PC-9 (cell line): Measurements from ENCODE around the gene DLD. TPM values are rescaled to one million over a fixed set of nuclear protein-coding genes. Genes with fewer than 3 reads are reported as not detected.

Source experiments
- BruUV-seq: library from RNA; stranded (reverse); fragments of 400-500 nt; replicated peaks from 2 replicates; lab custom pipeline; 2021; lab: Mats Ljungman, UMichigan
- CTCF ChIA-PET: fragments of 300-600 bp; sonication (Branson Sonifier 250); formaldehyde crosslinking; loops from one replicate; lab custom pipeline; 2022; ENCODE audit warnings: antibody characterized with exemption; lab: Charles Lee
- POLR2A ChIA-PET: fragments of 300-600 bp; sonication (Branson Sonifier 250); formaldehyde crosslinking; loops from one replicate; lab custom pipeline; 2022; ENCODE audit warnings: antibody characterized with exemption; ENCODE audit not compliant: unreplicated experiment; lab: Charles Lee
- DNase-seq, 2 experiments: peaks; one replicate each; pipeline versions ENCODE4 v3.0.0 to v3.0.0-alpha.2; 2015 to 2022; ENCODE audit warnings: mixed read lengths in 1 of 2
- H2AFZ ChIP-seq: fragments of 200-600 bp; sonication (generic); 2 replicates; pipeline ENCODE4 v1.8.1; 2017; ENCODE audit warnings: antibody characterized with exemption
- H3F3A ChIP-seq: fragments of 200-600 bp; sonication (generic); 2 replicates; pipeline ENCODE4 v1.8.1; 2017; ENCODE audit warnings: antibody characterized with exemption, mild to moderate bottlenecking, low read depth; ENCODE audit not compliant: insufficient read depth
- H3K27ac ChIP-seq: fragments of 200-600 bp; sonication (generic); 2 replicates; pipeline ENCODE4 v1.6.1; 2016; ENCODE audit warnings: mixed run types
- H3K27me3 ChIP-seq: fragments of 200-600 bp; sonication (generic); 2 replicates; pipeline ENCODE4 v1.6.1; 2016; ENCODE audit warnings: low read depth, mixed run types; ENCODE audit not compliant: insufficient read depth
- H3K36me3 ChIP-seq: fragments of 200-600 bp; sonication (generic); 2 replicates; pipeline ENCODE4 v1.6.1; 2016; ENCODE audit warnings: low read depth, mixed run types
- H3K4me1 ChIP-seq: fragments of 200-600 bp; sonication (generic); replicated peaks from 2 replicates; pipeline ENCODE4 v1.6.1; 2016; ENCODE audit warnings: mixed run types; ENCODE audit not compliant: insufficient read depth
- H3K4me2 ChIP-seq: fragments of 200-600 bp; sonication (generic); 2 replicates; pipeline ENCODE4 v1.6.1; 2017; ENCODE audit warnings: mixed run types
- H3K4me3 ChIP-seq: fragments of 200-600 bp; sonication (generic); 2 replicates; pipeline ENCODE4 v1.6.1; 2016; ENCODE audit warnings: mixed run types
- H3K79me2 ChIP-seq: fragments of 200-600 bp; sonication (generic); 2 replicates; pipeline ENCODE4 v1.6.1; 2017; ENCODE audit warnings: low read depth, mixed run types
- H3K9me2 ChIP-seq: fragments of 200-600 bp; sonication (generic); 2 replicates; pipeline ENCODE4 v1.8.1; 2017; ENCODE audit warnings: mild to moderate bottlenecking; ENCODE audit not compliant: insufficient read depth
- H3K9me3 ChIP-seq: fragments of 200-600 bp; sonication (generic); 2 replicates; pipeline ENCODE4 v1.8.1; 2016; ENCODE audit warnings: low read depth; ENCODE audit not compliant: insufficient read depth
- H4K20me1 ChIP-seq: fragments of 200-600 bp; sonication (generic); 2 replicates; pipeline ENCODE4 v1.8.1; 2017; ENCODE audit not compliant: insufficient read depth
- CTCF ChIP-seq: fragments of 200-600 bp; sonication (generic); conservative IDR thresholded peaks from 2 replicates; pipeline ENCODE4 v1.6.1; 2017; ENCODE audit warnings: mixed run types, antibody characterized with exemption, mild to moderate bottlenecking, moderate library complexity
- EZH2 ChIP-seq: fragments of 200-600 bp; sonication (generic); IDR thresholded peaks from 2 replicates; pipeline ENCODE4 v1.8.0; 2017; ENCODE audit warnings: antibody characterized with exemption, low read depth
- intact Hi-C: fragments of 100-400 bp; cut with micrococcal nuclease; formaldehyde crosslinking; loops from one replicate; pipeline ENCODE4 v1.10.0; 2022; ENCODE audit not compliant: unreplicated experiment
- total RNA-seq: library from RNA; stranded (reverse); gene quantifications from 2 replicates; pipeline ENCODE4 v1.2.3, GENCODE V29; 2021

Gene DLD
- total RNA-seq, 1 experiment from 2014 or later: 157 TPM

GRCh38 chr7:107931740-107932515 lies 40.9 kb downstream of the DLD start:
- ChIA-PET POLR2A (interaction anchor here (0.6 kb wide), 1 partner anchor 231 kb away, joined by 3 read pairs; no protein-coding TSS in a partner anchor), CTCF (no interaction called here)
- no TSS peak for BruUV-seq
- H3K4me1 ChIP-seq: no peaks in the 10 kb centered on the region
- no peaks in the 10 kb centered on the region for H3K79me2 ChIP-seq
- H3K9me2 ChIP-seq: no peaks in the 10 kb centered on the region
- H3K9me3 ChIP-seq: no peaks in the 10 kb centered on the region
- intact Hi-C loops: no loop called here
- H4K20me1 ChIP-seq: no peaks in the 10 kb centered on the region
- DNase-seq: no peak
- TF ChIP-seq EZH2: no peak
- no peak for TF ChIP-seq CTCF
- no peak overlapping the region for H3K27ac ChIP-seq
- no peak overlapping the region for H3K4me2 ChIP-seq
- H2AFZ ChIP-seq: no peak overlapping the region
- peaks cover 38% of the 10 kb centered on the region for H3K36me3 ChIP-seq
- no peaks in the 10 kb centered on the region for H3K27me3 ChIP-seq
- peaks cover 29% of the 10 kb centered on the region for H3F3A ChIP-seq
- H3K4me3 ChIP-seq: no peak overlapping the region

- Histone ChIP-seq H3F3A (peaks cover 29% of the 10 kb centered on the region), H2AFZ (no peak overlapping the region), H3K9me2 (no peaks in the 10 kb centered on the region), H3K9me3 (no peaks in the 10 kb centered on the region), H3K36me3 (peaks cover 32% of the 10 kb centered on the region), H3K4me1 (no peaks in the 10 kb centered on the region), H3K4me3 (no peak overlapping the region), H3K27ac (no peak overlapping the region), H3K27me3 (no peaks in the 10 kb centered on the region), H4K20me1 (no peaks in the 10 kb centered on the region), H3K4me2 (no peak overlapping the region), H3K79me2 (no peaks in the 10 kb centered on the region)
- no TSS peak for BruUV-seq
- DNase-seq: no peak
- ChIA-PET POLR2A (no interaction called here), CTCF (no interaction called here)
- intact Hi-C loops: no loop called here
- TF ChIP-seq EZH2: no peak
These were observed 41.8 kb downstream of the DLD start for GRCh38 chr7:107932805-107933204.

GRCh38 chr7:107933386-107934013 lies 42.5 kb downstream of the DLD start:
- Histone ChIP-seq H3K4me2 (no peak overlapping the region), H3K79me2 (no peaks in the 10 kb centered on the region), H3K36me3 (peaks cover 25% of the 10 kb centered on the region), H3K4me3 (no peak overlapping the region), H3K4me1 (no peaks in the 10 kb centered on the region), H3K27me3 (no peaks in the 10 kb centered on the region), H3K27ac (no peak overlapping the region), H3K9me3 (no peaks in the 10 kb centered on the region), H3K9me2 (no peaks in the 10 kb centered on the region), H3F3A (peaks cover 27% of the 10 kb centered on the region), H4K20me1 (no peaks in the 10 kb centered on the region), H2AFZ (no peak overlapping the region)
- intact Hi-C loops: no loop called here
- ChIA-PET POLR2A (interaction anchor here (0.6 kb wide), 1 partner anchor 1848 kb away, joined by 5 read pairs; no protein-coding TSS in a partner anchor), CTCF (no interaction called here)
- BruUV-seq: no TSS peak
- TF ChIP-seq EZH2: no peak
- TF ChIP-seq CTCF: no peak
- DNase-seq: no peak
